GM23338 (cell line): ENCODE measurements around the gene DFFA. TPM values are rescaled to one million over a fixed set of nuclear protein-coding genes. Genes with fewer than 3 reads are reported as not detected.

ENCODE experiments used
- CREB1 ChIP-seq: fragments of 250-450 bp; sonication (Bioruptor Pico); IDR thresholded peaks from 2 replicates; pipeline ENCODE4 v1.5.0; 2020; ENCODE audit warnings: low read depth, mild to moderate bottlenecking, moderate library complexity
- EZH2phosphoT487 ChIP-seq: fragments of 200-600 bp; sonication (generic); IDR thresholded peaks from one replicate; pipeline ENCODE4 v1.8.1; 2018; ENCODE audit warnings: antibody characterized with exemption; ENCODE audit not compliant: unreplicated experiment
- POLR2AphosphoS5 ChIP-seq: IDR thresholded peaks from 2 replicates; pipeline ENCODE4 v1.6.1; 2016; ENCODE audit warnings: antibody characterized with exemption, low read depth
- STAT1 ChIP-seq: IDR thresholded peaks from one replicate; pipeline ENCODE4 v1.6.1; 2016; ENCODE audit warnings: antibody characterized with exemption; ENCODE audit not compliant: unreplicated experiment
- ZNF114 ChIP-seq: fragments of 250-450 bp; sonication (Bioruptor Pico); IDR thresholded peaks from 2 replicates; pipeline ENCODE4 v1.5.0; 2020; ENCODE audit warnings: mild to moderate bottlenecking, moderate library complexity
- ZNF331 ChIP-seq: fragments of 250-450 bp; sonication (Bioruptor Pico); IDR thresholded peaks from 2 replicates; pipeline ENCODE4 v1.5.0; 2020; ENCODE audit warnings: low read depth, mild to moderate bottlenecking, moderate library complexity
- ZNF462 ChIP-seq: fragments of 250-450 bp; sonication (Bioruptor Pico); IDR thresholded peaks from 2 replicates; pipeline ENCODE4 v1.5.0; 2020; ENCODE audit warnings: mild to moderate bottlenecking, moderate library complexity
- polyA plus RNA-seq: library from polyadenylated mRNA; unstranded; fragments of >200 nt; fragmentation: Nextera tagmentation; extraction: Ambion mirVana; gene quantifications from 2 replicates; pipeline ENCODE4 v1.2.1, GENCODE V29; 2016
- total RNA-seq: library from RNA; depleted of rRNA; stranded (reverse); fragments of >200 nt; shearing (Covaris generic); gene quantifications from 2 replicates; pipeline ENCODE4 v1.2.3, GENCODE V29; 2014
- TF ChIP-seq, protein P1 (sequence below): IDR thresholded peaks from 2 replicates; pipeline ENCODE4 v1.6.1; 2016; ENCODE audit warnings: antibody characterized with exemption

Gene DFFA
- total and polyA plus RNA-seq, 2 experiments from 2014 or later, result 65.2 to 82.0 TPM

DNA sequence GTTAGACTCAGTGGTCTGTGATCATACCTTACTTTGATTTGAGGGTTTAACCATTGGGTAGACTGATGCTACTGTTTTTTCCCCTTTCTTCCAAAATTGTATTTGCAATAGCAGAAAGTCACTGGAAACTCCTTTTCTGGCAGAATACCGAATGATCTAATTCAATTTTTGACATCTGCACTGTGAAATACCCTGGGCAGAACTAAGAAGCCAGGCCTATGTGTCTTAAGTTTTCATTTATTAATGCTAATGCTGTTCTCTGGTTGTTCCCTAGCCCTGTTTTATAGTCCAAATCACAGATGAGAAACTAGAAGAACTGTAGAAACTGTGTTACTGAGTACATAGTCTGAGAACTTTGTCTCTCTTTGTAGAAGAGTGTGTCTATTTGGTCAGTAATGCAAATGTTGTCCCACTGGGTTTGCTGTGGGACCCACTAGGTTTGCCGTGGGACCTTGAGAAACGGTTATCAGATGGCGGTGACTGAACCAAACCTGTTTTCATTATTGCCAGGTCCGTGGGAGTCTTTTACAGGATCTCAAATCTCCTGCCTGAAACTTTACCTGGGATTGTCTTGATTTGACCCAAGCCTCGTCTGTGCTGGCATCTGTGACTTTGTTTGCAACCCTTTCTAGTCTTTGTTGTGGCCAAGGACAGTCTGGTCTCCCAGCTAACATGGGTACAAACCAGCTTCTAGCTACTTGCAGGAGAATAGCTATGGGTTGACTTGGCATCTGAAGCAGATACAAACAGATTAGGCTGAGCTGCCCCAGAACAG, 43.8 kb upstream of the DFFA start (continued):
- no peak for TF ChIP-seq ZNF462
- no peak for TF ChIP-seq STAT1
- TF ChIP-seq CREB1 (CRISPR knock-in tag), result no peak
- no peak for TF ChIP-seq EZH2phosphoT487
- no peak for TF ChIP-seq POLR2AphosphoS5
- TF ChIP-seq ZNF331 (CRISPR knock-in tag), result no peak
- TF ChIP-seq, protein P1, sequence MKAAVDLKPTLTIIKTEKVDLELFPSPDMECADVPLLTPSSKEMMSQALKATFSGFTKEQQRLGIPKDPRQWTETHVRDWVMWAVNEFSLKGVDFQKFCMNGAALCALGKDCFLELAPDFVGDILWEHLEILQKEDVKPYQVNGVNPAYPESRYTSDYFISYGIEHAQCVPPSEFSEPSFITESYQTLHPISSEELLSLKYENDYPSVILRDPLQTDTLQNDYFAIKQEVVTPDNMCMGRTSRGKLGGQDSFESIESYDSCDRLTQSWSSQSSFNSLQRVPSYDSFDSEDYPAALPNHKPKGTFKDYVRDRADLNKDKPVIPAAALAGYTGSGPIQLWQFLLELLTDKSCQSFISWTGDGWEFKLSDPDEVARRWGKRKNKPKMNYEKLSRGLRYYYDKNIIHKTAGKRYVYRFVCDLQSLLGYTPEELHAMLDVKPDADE, result no peak
- TF ChIP-seq ZNF114 (CRISPR knock-in tag), result no peak
